Caco-2 (cell line): ENCODE data around the gene HOXB9. TPM values are rescaled to one million over a fixed set of nuclear protein-coding genes. Genes with fewer than 3 reads are reported as not detected.

Source experiments
- BruUV-seq: library from RNA; stranded (reverse); fragments of 400-500 nt; replicated peaks from 2 replicates; lab custom pipeline; 2021; lab: Mats Ljungman, UMichigan
- CTCF ChIA-PET: fragments of 300-600 bp; sonication (Branson Sonifier 250); formaldehyde crosslinking; loops from one replicate; lab custom pipeline; 2022; ENCODE audit warnings: antibody characterized with exemption; lab: Charles Lee
- POLR2A ChIA-PET: fragments of 300-600 bp; sonication (Branson Sonifier 250); formaldehyde crosslinking; loops from one replicate; lab custom pipeline; 2022; ENCODE audit warnings: antibody characterized with exemption; lab: Charles Lee
- DNase-seq, 2 experiments: peaks; one replicate each; pipeline versions ENCODE4 v3.0.0 to v3.0.0-alpha.2; 2020 to 2022
- H3K27me3 ChIP-seq: replicated peaks from 2 replicates; pipeline ENCODE4 v1.6.0; 2011; ENCODE audit warnings: low read length; ENCODE audit not compliant: control insufficient read depth, insufficient read depth
- H3K36me3 ChIP-seq: 2 replicates; pipeline ENCODE4 v1.5.1; 2011; ENCODE audit warnings: low read length; ENCODE audit not compliant: control insufficient read depth, insufficient read depth
- H3K4me1 ChIP-seq: fragments of 250-450 bp; sonication (Bioruptor Pico); 2 replicates; pipeline ENCODE4 v1.5.1; 2020; ENCODE audit warnings: mild to moderate bottlenecking
- H3K4me3 ChIP-seq: 2 replicates; pipeline ENCODE4 v1.5.1; 2011; ENCODE audit warnings: low read depth, mild to moderate bottlenecking, control low read depth, low read length
- H3K9me3 ChIP-seq: fragments of 250-450 bp; sonication (Bioruptor Pico); 2 replicates; pipeline ENCODE4 v1.5.1; 2020; ENCODE audit warnings: mild to moderate bottlenecking, moderate library complexity
- H3K27ac Mint-ChIP-seq: one replicate; pipeline ENCODE4 v1.8.0; 2022; ENCODE audit warnings: mixed read lengths; ENCODE audit not compliant: unreplicated experiment
- H3K27me3 Mint-ChIP-seq: one replicate; pipeline ENCODE4 v1.8.0; 2022; ENCODE audit warnings: mixed read lengths; ENCODE audit not compliant: insufficient read depth, unreplicated experiment
- H3K36me3 Mint-ChIP-seq: one replicate; pipeline ENCODE4 v1.8.0; 2022; ENCODE audit warnings: mild to moderate bottlenecking, mixed read lengths; ENCODE audit not compliant: insufficient read depth, unreplicated experiment
- H3K4me1 Mint-ChIP-seq: one replicate; pipeline ENCODE4 v1.8.0; 2022; ENCODE audit warnings: low read depth, mixed read lengths; ENCODE audit not compliant: unreplicated experiment
- H3K4me3 Mint-ChIP-seq: one replicate; pipeline ENCODE4 v1.8.0; 2022; ENCODE audit warnings: mild to moderate bottlenecking, moderate library complexity, mixed read lengths; ENCODE audit not compliant: unreplicated experiment
- H3K9me3 Mint-ChIP-seq: one replicate; pipeline ENCODE4 v1.8.0; 2022; ENCODE audit warnings: mixed read lengths; ENCODE audit not compliant: unreplicated experiment
- intact Hi-C: fragments of 100-400 bp; cut with micrococcal nuclease; formaldehyde crosslinking; loops from one replicate; pipeline ENCODE4 v1.10.0; 2022; ENCODE audit not compliant: unreplicated experiment
- total RNA-seq: library from RNA; stranded (reverse); gene quantifications from 2 replicates; pipeline ENCODE4 v1.2.3, GENCODE V29; 2022
- TF ChIP-seq, protein P1 (sequence below), 2 experiments: fragments of 200-600 bp in 1 of 2; IDR thresholded peaks; 1 replicate in 1 of 2; 2 replicates in 1 of 2; pipeline versions ENCODE4 v1.5.1 to v1.8.0; 2011 to 2022; ENCODE audit warnings: antibody characterized with exemption in 1 of 2, control low read depth in 1 of 2, inconsistent platforms in 1 of 2, low read depth in 1 of 2, low read length in 1 of 2, mild to moderate bottlenecking in 1 of 2, moderate library complexity in 1 of 2; ENCODE audit not compliant: insufficient read depth in 1 of 2, severe bottlenecking in 1 of 2, unreplicated experiment in 1 of 2

Gene HOXB9
- total RNA-seq, 1 experiment from 2014 or later: 4.5 TPM

GRCh38 chr17:48617471-48618255 lies 8.5 kb downstream of the HOXB9 start:
- H3K4me3 Mint-ChIP-seq: peak overlapping the region; percentile 63
- no TSS peak for BruUV-seq
- Histone ChIP-seq H3K36me3 (no peaks in the 10 kb centered on the region), H3K9me3 (no peaks in the 10 kb centered on the region), H3K4me3 (no peak overlapping the region), H3K4me1 (peaks cover 4% of the 10 kb centered on the region), H3K27me3 (peaks cover 22% of the 10 kb centered on the region)
- peaks cover 38% of the 10 kb centered on the region for H3K4me1 Mint-ChIP-seq
- intact Hi-C loops: loop anchor here (1.0 to 2.0 kb wide), 7 partner anchors 125 to 593 kb away; no protein-coding TSS in a partner anchor
- CTCF ChIA-PET: interaction anchor here (0.6 to 2.3 kb wide), 16 partner anchors 8 to 1085 kb away, joined by 3 to 11 read pairs (median 4); no protein-coding TSS in a partner anchor
- peaks cover 7% of the 10 kb centered on the region for H3K36me3 Mint-ChIP-seq
- no peak overlapping the region for H3K27ac Mint-ChIP-seq
- peak; percentile 44 to 56 for DNase-seq
- H3K27me3 Mint-ChIP-seq: peaks cover 66% of the 10 kb centered on the region
- POLR2A ChIA-PET: interaction anchor here (0.6 to 0.9 kb wide), 2 partner anchors 205 to 569 kb away, joined by 5 to 6 read pairs; no protein-coding TSS in a partner anchor
- TF ChIP-seq, protein P1, sequence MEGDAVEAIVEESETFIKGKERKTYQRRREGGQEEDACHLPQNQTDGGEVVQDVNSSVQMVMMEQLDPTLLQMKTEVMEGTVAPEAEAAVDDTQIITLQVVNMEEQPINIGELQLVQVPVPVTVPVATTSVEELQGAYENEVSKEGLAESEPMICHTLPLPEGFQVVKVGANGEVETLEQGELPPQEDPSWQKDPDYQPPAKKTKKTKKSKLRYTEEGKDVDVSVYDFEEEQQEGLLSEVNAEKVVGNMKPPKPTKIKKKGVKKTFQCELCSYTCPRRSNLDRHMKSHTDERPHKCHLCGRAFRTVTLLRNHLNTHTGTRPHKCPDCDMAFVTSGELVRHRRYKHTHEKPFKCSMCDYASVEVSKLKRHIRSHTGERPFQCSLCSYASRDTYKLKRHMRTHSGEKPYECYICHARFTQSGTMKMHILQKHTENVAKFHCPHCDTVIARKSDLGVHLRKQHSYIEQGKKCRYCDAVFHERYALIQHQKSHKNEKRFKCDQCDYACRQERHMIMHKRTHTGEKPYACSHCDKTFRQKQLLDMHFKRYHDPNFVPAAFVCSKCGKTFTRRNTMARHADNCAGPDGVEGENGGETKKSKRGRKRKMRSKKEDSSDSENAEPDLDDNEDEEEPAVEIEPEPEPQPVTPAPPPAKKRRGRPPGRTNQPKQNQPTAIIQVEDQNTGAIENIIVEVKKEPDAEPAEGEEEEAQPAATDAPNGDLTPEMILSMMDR (IDR thresholded peaks at IDR 0.05; ENCODE audit: insufficient read depth in 1 of 2, low read depth in 1 of 2, low read length in 1 of 2, severe bottlenecking in 1 of 2, unreplicated experiment in 1 of 2): no peak
- H3K9me3 Mint-ChIP-seq: no peaks in the 10 kb centered on the region

DNA sequence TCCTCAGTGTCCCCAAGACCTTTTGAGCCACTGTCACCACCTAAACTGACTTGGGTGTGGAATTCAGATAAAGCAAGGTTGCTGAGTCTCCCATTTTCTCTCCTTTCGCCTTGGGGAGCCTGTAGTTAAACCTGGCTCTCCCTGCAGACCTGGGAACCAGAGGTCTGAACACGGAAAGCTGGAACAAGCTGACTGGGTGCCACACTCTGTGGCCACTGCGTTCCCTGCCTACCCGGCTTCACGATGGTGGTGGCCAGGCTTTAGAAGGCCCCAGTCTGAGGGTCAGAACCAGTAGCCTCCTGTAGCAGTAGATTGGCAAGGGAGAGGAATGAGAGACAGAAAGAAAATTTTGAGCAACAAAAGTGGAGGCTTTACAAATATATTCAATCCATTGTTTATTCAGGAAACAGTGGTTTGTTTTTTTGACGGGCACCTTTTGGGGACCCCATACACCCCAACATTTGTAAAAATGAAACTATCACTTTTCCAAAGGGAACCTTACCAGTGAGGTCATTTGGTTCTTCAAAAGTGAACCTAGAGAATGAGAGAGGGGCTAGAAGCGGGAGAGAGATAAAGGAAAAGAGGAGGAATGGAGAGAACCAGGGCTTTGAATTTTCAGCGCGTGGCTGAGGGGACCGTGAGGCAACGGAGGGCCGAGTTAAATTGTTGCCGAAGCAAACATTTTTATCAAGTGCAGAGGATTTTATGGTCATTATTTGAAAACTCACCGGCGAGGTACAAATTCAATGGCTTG lies 9.3 kb downstream of the HOXB9 start:
- Mint-ChIP-seq H3K36me3 (peaks cover 7% of the 10 kb centered on the region), H3K9me3 (no peaks in the 10 kb centered on the region), H3K27me3 (peaks cover 65% of the 10 kb centered on the region), H3K4me1 (peaks cover 43% of the 10 kb centered on the region), H3K4me3 (peak overlapping the region; percentile 8), H3K27ac (no peak overlapping the region)
- no TSS peak for BruUV-seq
- DNase-seq: no peak
- peaks cover 4% of the 10 kb centered on the region for H3K4me1 ChIP-seq
- POLR2A ChIA-PET: interaction anchor here (0.6 kb wide), 2 partner anchors 9 to 568 kb away, joined by 3 to 6 read pairs; partner anchors contain the start of gene HOXB9
- TF ChIP-seq, protein P1 (IDR thresholded peaks at IDR 0.05; ENCODE audit: insufficient read depth in 1 of 2, low read depth in 1 of 2, low read length in 1 of 2, severe bottlenecking in 1 of 2, unreplicated experiment in 1 of 2): no peak
- CTCF ChIA-PET: interaction anchor here (0.6 to 2.3 kb wide), 12 partner anchors 7 to 437 kb away, joined by 3 to 11 read pairs (median 4); partner anchors contain the start of gene HOXB6
- no peak overlapping the region for H3K4me3 ChIP-seq
- intact Hi-C loops: no loop called here
- no peaks in the 10 kb centered on the region for H3K36me3 ChIP-seq
- H3K9me3 ChIP-seq: no peaks in the 10 kb centered on the region
- H3K27me3 ChIP-seq: peaks cover 18% of the 10 kb centered on the region
